CD14-positive monocyte (primary cell): ENCODE results near the gene SYNE4. TPM values are rescaled to one million over a fixed set of nuclear protein-coding genes. Genes with fewer than 3 reads are reported as not detected.

ENCODE experiments used
- DNase-seq, 3 donors: peaks; one replicate each; pipeline ENCODE4 v3.0.0-alpha.2; 2011 to 2022
- H2AFZ ChIP-seq: 2 replicates; pipeline ENCODE4 v1.6.0; 2012; ENCODE audit warnings: mild to moderate bottlenecking, low read depth, low read length, inconsistent platforms; ENCODE audit not compliant: insufficient read depth, poor library complexity, severe bottlenecking
- H3K27ac ChIP-seq, 2 donors: 1 replicate in 1 of 2; 2 replicates in 1 of 2; pipeline ENCODE4 v1.5.1; 2012 to 2013; ENCODE audit warnings: low read length in 2 of 2, control low read depth in 1 of 2, inconsistent platforms in 1 of 2, low read depth in 1 of 2, mild to moderate bottlenecking in 1 of 2
- H3K27me3 ChIP-seq, 2 donors: one replicate each; pipeline versions ENCODE4 v1.6.0 to v1.6.1; 2011 to 2013; ENCODE audit warnings: low read length in 2 of 2; ENCODE audit not compliant: control insufficient read depth in 2 of 2, insufficient read depth in 2 of 2
- H3K36me3 ChIP-seq, 2 donors: replicated peaks in 1 of 2; 1 replicate in 1 of 2; 2 replicates in 1 of 2; pipeline versions ENCODE4 v1.5.1 to v1.6.1; 2012 to 2013; ENCODE audit warnings: low read length in 2 of 2, control low read depth in 1 of 2, inconsistent platforms in 1 of 2, mild to moderate bottlenecking in 1 of 2; ENCODE audit not compliant: insufficient read depth in 2 of 2, control insufficient read depth in 1 of 2
- H3K4me1 ChIP-seq, 2 donors: 1 replicate in 1 of 2; 2 replicates in 1 of 2; pipeline versions ENCODE4 v1.5.1 to v1.6.1; 2012 to 2013; ENCODE audit warnings: low read length in 2 of 2, control low read depth in 1 of 2, inconsistent platforms in 1 of 2, mild to moderate bottlenecking in 1 of 2, moderate library complexity in 1 of 2; ENCODE audit not compliant: insufficient read depth in 2 of 2, control insufficient read depth in 1 of 2
- H3K4me2 ChIP-seq: replicated peaks from 2 replicates; pipeline ENCODE3; 2012; ENCODE audit warnings: low read length, moderate library complexity, mild to moderate bottlenecking; ENCODE audit not compliant: poor library complexity, severe bottlenecking; ENCODE audit errors: extremely low read depth
- H3K4me3 ChIP-seq, 3 experiments: fragments of 200-600 bp in 1 of 3; sonication (generic) in 1 of 3; replicated peaks in 1 of 3; 1 replicate in 2 of 3; 2 replicates in 1 of 3; pipeline ENCODE4 v1.5.1; 2011 to 2013; ENCODE audit warnings: low read length in 3 of 3, mild to moderate bottlenecking in 3 of 3, control low read depth in 2 of 3, low read depth in 2 of 3, inconsistent platforms in 1 of 3, moderate library complexity in 1 of 3
- H3K79me2 ChIP-seq: 2 replicates; pipeline ENCODE4 v1.6.0; 2012; ENCODE audit warnings: mild to moderate bottlenecking, control low read depth, inconsistent platforms, low read length, moderate library complexity; ENCODE audit not compliant: insufficient read depth
- H3K9ac ChIP-seq: 2 replicates; pipeline ENCODE4 v1.6.0; 2017; ENCODE audit warnings: low read length, mild to moderate bottlenecking; ENCODE audit not compliant: insufficient read depth, poor library complexity, severe bottlenecking
- H3K9me3 ChIP-seq, 2 donors: replicated peaks in 1 of 2; 1 replicate in 1 of 2; 2 replicates in 1 of 2; pipeline versions ENCODE4 v1.5.1 to v1.6.1; 2012 to 2013; ENCODE audit warnings: low read length in 2 of 2, control low read depth in 1 of 2; ENCODE audit not compliant: control insufficient read depth in 1 of 2, insufficient read depth in 1 of 2
- H4K20me1 ChIP-seq: 2 replicates; pipeline ENCODE4 v1.6.0; 2012; ENCODE audit warnings: mild to moderate bottlenecking, low read length, control low read depth, moderate library complexity; ENCODE audit not compliant: insufficient read depth
- H3K27ac Mint-ChIP-seq, 7 donors: one replicate each; pipeline ENCODE4 v1.8.0; 2020; ENCODE audit warnings: mild to moderate bottlenecking in 7 of 7, mixed read lengths in 7 of 7, moderate library complexity in 6 of 7, inconsistent platforms in 2 of 7
- H3K27me3 Mint-ChIP-seq, 3 donors: one replicate each; pipeline ENCODE4 v1.8.0; 2021 to 2022; ENCODE audit warnings: low read depth in 3 of 3, mild to moderate bottlenecking in 3 of 3, mixed read lengths in 3 of 3, moderate library complexity in 3 of 3, inconsistent platforms in 1 of 3
- H3K36me3 Mint-ChIP-seq, 2 donors: one replicate each; pipeline ENCODE4 v1.8.0; 2020; ENCODE audit warnings: mixed read lengths in 2 of 2, inconsistent platforms in 1 of 2, mild to moderate bottlenecking in 1 of 2
- H3K4me1 Mint-ChIP-seq: one replicate; pipeline ENCODE4 v1.8.0; 2020; ENCODE audit warnings: mild to moderate bottlenecking, mixed read lengths
- H3K4me3 Mint-ChIP-seq, 2 donors: one replicate each; pipeline ENCODE4 v1.8.0; 2020; ENCODE audit warnings: mild to moderate bottlenecking in 2 of 2, mixed read lengths in 2 of 2, moderate library complexity in 1 of 2
- H3K9me3 Mint-ChIP-seq, 7 donors: one replicate each; pipeline ENCODE4 v1.8.0; 2020 to 2022; ENCODE audit warnings: mixed read lengths in 7 of 7, mild to moderate bottlenecking in 6 of 7, moderate library complexity in 6 of 7, inconsistent platforms in 2 of 7
- CTCF ChIP-seq: fragments of 200-600 bp; IDR thresholded peaks from one replicate; pipeline ENCODE4 v1.8.0; 2022; ENCODE audit warnings: antibody characterized with exemption, mild to moderate bottlenecking
- WGBS: methylation state at CpG from one replicate; pipeline ENCODE4 v1.1.5; 2013; ENCODE audit warnings: missing lambda C conversion rate; ENCODE audit not compliant: insufficient coverage; 5-methylcytosine and 5-hydroxymethylcytosine counted together
- intact Hi-C, 2 donors: fragments of 100-400 bp; cut with micrococcal nuclease; formaldehyde crosslinking; loops; one replicate each; pipeline versions ENCODE4 v1.15.0 to v1.15.1; 2023
- polyA plus RNA-seq, 3 donors: library from polyadenylated mRNA; depleted of rRNA in 1 of 3; unstranded in 2 of 3; stranded (reverse) in 1 of 3; fragments of 300-500 nt in 2 of 3; fragments of >200 nt in 1 of 3; fragmentation: Illumina TruSeq in 2 of 3; gene quantifications; 1 replicate in 2 of 3; 2 replicates in 1 of 3; pipeline ENCODE4 v1.2.3, GENCODE V29; 2012 to 2021

SYNE4 gene
- polyA plus RNA-seq, 3 donors: 0.76 TPM; not detected in 2

- Histone ChIP-seq H3K36me3 (no peaks in the 10 kb centered on the region), H3K9me3 (no peaks in the 10 kb centered on the region), H3K4me1 (no peaks in the 10 kb centered on the region), H3K27me3 (no peaks in the 10 kb centered on the region), H3K4me3 (no peak overlapping the region), H2AFZ (no peak overlapping the region), H3K27ac (no peak overlapping the region), H3K9ac (no peak overlapping the region), H3K4me2 (no peak overlapping the region), H4K20me1 (no peaks in the 10 kb centered on the region), H3K79me2 (no peaks in the 10 kb centered on the region)
- H3K4me3 Mint-ChIP-seq: no peak overlapping the region
- no peak for DNase-seq
- intact Hi-C loops: no loop called here
- no peaks in the 10 kb centered on the region for H3K9me3 Mint-ChIP-seq
- no peak for TF ChIP-seq CTCF
- no peak overlapping the region for H3K27ac Mint-ChIP-seq
- H3K4me1 Mint-ChIP-seq: no peaks in the 10 kb centered on the region
- H3K27me3 Mint-ChIP-seq: no peaks in the 10 kb centered on the region
- no peaks in the 10 kb centered on the region for H3K36me3 Mint-ChIP-seq
Observed at GRCh38 chr19:36047835-36048234, 39.2 kb upstream of the SYNE4 start.

- Mint-ChIP-seq H3K4me1 (peaks cover 4% of the 10 kb centered on the region), H3K27ac (no peak overlapping the region)
Observed at GRCh38 chr19:36046443-36047050, 37.9 kb upstream of the SYNE4 start.

More at GRCh38 chr19:36046443-36047050, 37.9 kb upstream of the SYNE4 start:
- H2AFZ ChIP-seq: no peak overlapping the region
- DNase-seq: no peak
- Mint-ChIP-seq H3K9me3 (no peaks in the 10 kb centered on the region), H3K36me3 (no peaks in the 10 kb centered on the region), H3K4me3 (no peak overlapping the region), H3K27me3 (no peaks in the 10 kb centered on the region)
- H3K27me3 ChIP-seq: no peaks in the 10 kb centered on the region
- H3K9me3 ChIP-seq: no peaks in the 10 kb centered on the region
- H3K79me2 ChIP-seq: no peaks in the 10 kb centered on the region
- H3K9ac ChIP-seq: no peak overlapping the region
- WGBS: 96% methylated on average over 3 of the region's 5 CpGs
- intact Hi-C loops: no loop called here
- H4K20me1 ChIP-seq: no peaks in the 10 kb centered on the region
- no peaks in the 10 kb centered on the region for H3K4me1 ChIP-seq
- TF ChIP-seq CTCF: no peak
- no peak overlapping the region for H3K4me3 ChIP-seq
- H3K36me3 ChIP-seq: no peaks in the 10 kb centered on the region
- H3K27ac ChIP-seq: no peak overlapping the region
- H3K4me2 ChIP-seq: no peak overlapping the region
